H1 (cell line): ENCODE results near the gene TSKU. TPM values are rescaled to one million over a fixed set of nuclear protein-coding genes. Genes with fewer than 3 reads are reported as not detected.

Experiments
- CTCF ChIA-PET: fragments of 300-600 bp; sonication (Branson Sonifier 250); formaldehyde crosslinking; loops from one replicate; lab custom pipeline; 2021; ENCODE audit not compliant: partially characterized antibody; lab: Charles Lee
- POLR2A ChIA-PET: fragments of 300-600 bp; sonication (Branson Sonifier 250); formaldehyde crosslinking; loops from one replicate; lab custom pipeline; 2021; ENCODE audit warnings: inconsistent platforms; ENCODE audit not compliant: partially characterized antibody; lab: Charles Lee
- DNase-seq, 2 experiments: peaks; one replicate each; pipeline versions ENCODE4 v3.0.0 to v3.0.0-alpha.2; 2010 to 2022; ENCODE audit warnings: low spot score in 2 of 2, low read depth in 1 of 2, mixed read lengths in 1 of 2
- FAIRE-seq: peaks from 2 replicates; lab custom pipeline; 2011; peaks lifted over from hg19 to GRCh38; lab: Jason Lieb, UNC
- H2AFZ ChIP-seq: 2 replicates; pipeline ENCODE4 v1.8.1; 2012; ENCODE audit warnings: low read length, inconsistent platforms
- H2AK5ac ChIP-seq: 2 replicates; pipeline ENCODE4 v1.6.1; 2013; ENCODE audit warnings: low read depth, low read length
- H2BK120ac ChIP-seq: replicated peaks from 2 replicates; pipeline ENCODE3; 2013; ENCODE audit warnings: low read depth, low read length, inconsistent platforms
- H2BK12ac ChIP-seq: 2 replicates; pipeline ENCODE4 v1.6.1; 2013; ENCODE audit warnings: low read depth, low read length
- H2BK15ac ChIP-seq: 2 replicates; pipeline ENCODE4 v1.6.1; 2013; ENCODE audit warnings: low read length
- H2BK20ac ChIP-seq: 2 replicates; pipeline ENCODE4 v1.6.1; 2013; ENCODE audit warnings: low read length
- H2BK5ac ChIP-seq: 2 replicates; pipeline ENCODE4 v1.6.1; 2013; ENCODE audit warnings: low read depth, low read length
- H3K14ac ChIP-seq: 2 replicates; pipeline ENCODE4 v1.6.1; 2013; ENCODE audit warnings: inconsistent platforms; ENCODE audit not compliant: insufficient read length
- H3K18ac ChIP-seq: 2 replicates; pipeline ENCODE4 v1.6.1; 2013; ENCODE audit warnings: low read length; ENCODE audit errors: extremely low read depth
- H3K23ac ChIP-seq: 2 replicates; pipeline ENCODE4 v1.6.1; 2013; ENCODE audit warnings: inconsistent platforms; ENCODE audit not compliant: insufficient read length
- H3K23me2 ChIP-seq: 2 replicates; pipeline ENCODE4 v1.6.1; 2013; ENCODE audit warnings: low read depth, low read length
- H3K27ac ChIP-seq: 2 replicates; pipeline ENCODE4 v1.6.1; 2011; ENCODE audit warnings: low read depth, low read length, inconsistent platforms
- H3K27me3 ChIP-seq, 4 experiments: replicated peaks in 1 of 4; 1 replicate in 1 of 4; 2 replicates in 3 of 4; pipeline versions ENCODE4 v1.6.1 to v1.8.1; 2011 to 2013; ENCODE audit warnings: low read length in 3 of 4, mild to moderate bottlenecking in 3 of 4, inconsistent platforms in 2 of 4, mixed read lengths in 2 of 4, moderate library complexity in 1 of 4; ENCODE audit not compliant: control insufficient read depth in 3 of 4, insufficient read depth in 3 of 4; ENCODE audit errors: extremely low read depth in 1 of 4
- H3K36me3 ChIP-seq, 4 experiments: 2 replicates each; pipeline versions ENCODE4 v1.6.1 to v1.8.1; 2011 to 2013; ENCODE audit warnings: mild to moderate bottlenecking in 4 of 4, low read length in 3 of 4, moderate library complexity in 2 of 4, control low read depth in 1 of 4, inconsistent platforms in 1 of 4; ENCODE audit not compliant: insufficient read depth in 4 of 4, control insufficient read depth in 2 of 4
- H3K4ac ChIP-seq: replicated peaks from 2 replicates; pipeline ENCODE3; 2013; ENCODE audit warnings: low read length, low read depth, mixed read lengths, inconsistent platforms; ENCODE audit not compliant: insufficient read length
- H3K4me1 ChIP-seq, 4 experiments: replicated peaks in 1 of 4; 1 replicate in 1 of 4; 2 replicates in 3 of 4; pipeline versions ENCODE4 v1.6.1 to v1.8.1; 2011 to 2013; ENCODE audit warnings: low read length in 3 of 4, inconsistent platforms in 2 of 4, mixed read lengths in 1 of 4; ENCODE audit not compliant: insufficient read depth in 4 of 4, control insufficient read depth in 3 of 4
- H3K4me2 ChIP-seq, 2 experiments: 2 replicates each; pipeline versions ENCODE4 v1.6.1 to v1.8.1; 2011 to 2013; ENCODE audit warnings: low read depth in 2 of 2, low read length in 2 of 2, control low read depth in 1 of 2, inconsistent platforms in 1 of 2, mild to moderate bottlenecking in 1 of 2; ENCODE audit not compliant: insufficient read depth in 1 of 2
- H3K4me3 ChIP-seq, 4 experiments: fragments of 200-600, 300-600 bp in 1 of 4; sonication (generic), shearing (Covaris generic), sonication (Bioruptor Twin) in 1 of 4; 2 replicates each; pipeline versions ENCODE4 v1.5.1 to v1.8.1; 2011 to 2016; ENCODE audit warnings: low read length in 4 of 4, low read depth in 3 of 4, control low read depth in 2 of 4, inconsistent platforms in 2 of 4, mild to moderate bottlenecking in 2 of 4, mixed read lengths in 1 of 4, moderate library complexity in 1 of 4; ENCODE audit not compliant: insufficient read depth in 2 of 4; ENCODE audit errors: extremely low read depth in 1 of 4
- H3K56ac ChIP-seq: replicated peaks from 2 replicates; pipeline ENCODE3; 2013; ENCODE audit warnings: low read depth, mild to moderate bottlenecking, mixed read lengths, low read length, inconsistent platforms; ENCODE audit not compliant: insufficient read length
- H3K79me1 ChIP-seq: 2 replicates; pipeline ENCODE4 v1.6.1; 2013; ENCODE audit warnings: low read depth, low read length, control low read depth
- H3K79me2 ChIP-seq, 2 experiments: 2 replicates each; pipeline versions ENCODE4 v1.6.1 to v1.8.1; 2012 to 2013; ENCODE audit warnings: low read length in 2 of 2, mild to moderate bottlenecking in 2 of 2, inconsistent platforms in 1 of 2; ENCODE audit not compliant: insufficient read depth in 2 of 2, control insufficient read depth in 1 of 2
- H3K9ac ChIP-seq, 4 experiments: replicated peaks in 1 of 4; 1 replicate in 1 of 4; 2 replicates in 3 of 4; pipeline versions ENCODE4 v1.6.1 to v1.8.1; 2011 to 2013; ENCODE audit warnings: low read depth in 3 of 4, low read length in 3 of 4, control low read depth in 2 of 4, mild to moderate bottlenecking in 2 of 4, moderate library complexity in 2 of 4, inconsistent platforms in 1 of 4; ENCODE audit errors: extremely low read depth in 1 of 4
- H3K9me3 ChIP-seq, 2 experiments: 2 replicates each; pipeline versions ENCODE4 v1.6.1 to v1.8.1; 2012 to 2013; ENCODE audit warnings: mild to moderate bottlenecking in 2 of 2, moderate library complexity in 2 of 2, control low read depth in 1 of 2, inconsistent platforms in 1 of 2, low read depth in 1 of 2, low read length in 1 of 2, mixed read lengths in 1 of 2; ENCODE audit not compliant: insufficient read depth in 2 of 2
- H4K20me1 ChIP-seq, 2 experiments: replicated peaks in 1 of 2; 2 replicates each; pipeline versions ENCODE3 to v1.8.1; 2011 to 2013; ENCODE audit warnings: inconsistent platforms in 2 of 2, low read length in 2 of 2, mild to moderate bottlenecking in 1 of 2; ENCODE audit not compliant: insufficient read depth in 2 of 2, control insufficient read depth in 1 of 2
- H4K5ac ChIP-seq: 2 replicates; pipeline ENCODE4 v1.6.1; 2013; ENCODE audit warnings: low read length, low read depth, mixed read lengths, inconsistent platforms; ENCODE audit not compliant: insufficient read length
- H4K8ac ChIP-seq: 2 replicates; pipeline ENCODE4 v1.8.0; 2013; ENCODE audit warnings: mild to moderate bottlenecking, moderate library complexity, low read length, inconsistent platforms; ENCODE audit not compliant: insufficient read depth; ENCODE audit errors: extremely low read depth
- H4K91ac ChIP-seq: replicated peaks from 2 replicates; pipeline ENCODE3; 2013; ENCODE audit warnings: low read length, mixed read lengths, inconsistent platforms; ENCODE audit not compliant: insufficient read length
- BRCA1 ChIP-seq: IDR thresholded peaks from 2 replicates; pipeline ENCODE4 v1.6.1; 2012; ENCODE audit warnings: low read depth, low read length, improper control_type of control experiment
- CBX8 ChIP-seq: fragments of 300-800, 300-1000 bp; sonication (generic); IDR thresholded peaks from 2 replicates; pipeline ENCODE4 v1.7.1; 2016; ENCODE audit warnings: low read depth, low read length, borderline replicate concordance
- CTBP2 ChIP-seq: IDR thresholded peaks from 2 replicates; pipeline ENCODE4 v1.7.0; 2011; ENCODE audit warnings: borderline replicate concordance, mild to moderate bottlenecking, moderate library complexity, mixed read lengths, low read length; ENCODE audit not compliant: insufficient read depth, insufficient read length
- JUN ChIP-seq: IDR thresholded peaks from 2 replicates; pipeline ENCODE4 v1.6.1; 2011; ENCODE audit warnings: low read depth, mild to moderate bottlenecking, improper control_type of control experiment, low read length
- RAD21 ChIP-seq, 2 experiments: IDR thresholded peaks in 1 of 2; conservative IDR thresholded peaks in 1 of 2; 2 replicates each; pipeline ENCODE4 v1.6.1; 2011; ENCODE audit warnings: low read depth in 2 of 2, low read length in 2 of 2, improper control_type of control experiment in 1 of 2, inconsistent platforms in 1 of 2, mild to moderate bottlenecking in 1 of 2, moderate library complexity in 1 of 2
- RBBP5 ChIP-seq: IDR thresholded peaks from 2 replicates; pipeline ENCODE4 v1.7.1; 2012; ENCODE audit warnings: low read depth, mild to moderate bottlenecking, inconsistent platforms, low read length, moderate library complexity, borderline replicate concordance
- SAP30 ChIP-seq: fragments of 300-600 bp; sonication (generic); IDR thresholded peaks from 2 replicates; pipeline ENCODE4 v1.7.1; 2012; ENCODE audit warnings: low read length, moderate library complexity, mild to moderate bottlenecking, inconsistent platforms; ENCODE audit not compliant: insufficient read depth, insufficient replicate concordance
- SIRT6 ChIP-seq: IDR thresholded peaks from one replicate; pipeline ENCODE4 v1.7.1; 2012; ENCODE audit warnings: low read length, inconsistent platforms
- SP4 ChIP-seq: IDR thresholded peaks from 2 replicates; pipeline ENCODE4 v1.6.1; 2012; ENCODE audit warnings: low read length, inconsistent platforms
- SUZ12 ChIP-seq: fragments of 200-600 bp; sonication (generic); IDR thresholded peaks from 2 replicates; pipeline ENCODE4 v1.6.1; 2012; ENCODE audit warnings: mild to moderate bottlenecking, inconsistent platforms, low read length, moderate library complexity, mixed read lengths
- TBP ChIP-seq: IDR thresholded peaks from 2 replicates; pipeline ENCODE4 v1.6.1; 2011; ENCODE audit warnings: low read depth, low read length, improper control_type of control experiment
- TEAD4 ChIP-seq: IDR thresholded peaks from 2 replicates; pipeline ENCODE4 v1.6.1; 2012; ENCODE audit warnings: low read depth, low read length, inconsistent platforms, mixed read lengths
- YY1 ChIP-seq: IDR thresholded peaks from 2 replicates; pipeline ENCODE4 v1.6.1; 2011; ENCODE audit warnings: low read depth, mild to moderate bottlenecking, low read length
- WGBS, 2 experiments: shearing (Covaris generic) in 1 of 2; methylation state at CpG; one replicate each; pipeline versions ENCODE4 v1.1.6 to v1.1.7; 2013 to 2015; ENCODE audit warnings: low lambda C conversion rate in 2 of 2, mixed read lengths in 2 of 2, inconsistent platforms in 1 of 2, low coverage in 1 of 2, missing lambda C conversion rate in 1 of 2; ENCODE audit not compliant: insufficient replicate concordance in 2 of 2, insufficient coverage in 1 of 2, insufficient read length in 1 of 2; ENCODE audit errors: extremely low coverage in 1 of 2, missing lambda C conversion rate in 1 of 2; 5-methylcytosine and 5-hydroxymethylcytosine counted together
- polyA plus RNA-seq, 7 experiments: library from polyadenylated mRNA; depleted of rRNA in 3 of 7; stranded (reverse) in 5 of 7; unstranded in 2 of 7; fragments of >200 nt in 5 of 7; fragments of 200-250 nt in 2 of 7; gene quantifications; 1 replicate in 5 of 7; 2 replicates in 1 of 7; 4 replicates in 1 of 7; pipeline versions ENCODE4 v1.2.1 to v1.2.3, GENCODE V29; 2011 to 2013; ENCODE audit warnings: missing spikeins in 2 of 7, mixed read lengths in 2 of 7
- total RNA-seq: library from RNA; stranded (reverse); fragmentation: NEBNext Ultra II Directional; extraction: Animal tissue kit (Norgen Biotek cat#: 25700); gene quantifications from 2 replicates; pipeline ENCODE4 v1.2.1, GENCODE V29; 2021
- TF ChIP-seq, protein P1 (sequence below): IDR thresholded peaks from 2 replicates; pipeline ENCODE4 v1.6.1; 2012; ENCODE audit warnings: inconsistent platforms

TSKU gene
- total and polyA plus RNA-seq, 2 of the 8 experiments (the other 6 are each of a cell fraction or from before 2014, with no cell fraction given), result 22.8 to 28.4 TPM

GRCh38 chr11:76750067-76750466, 33.1 kb upstream of the TSKU start:
- H2AFZ ChIP-seq, result no peak overlapping the region
- H3K23me2 ChIP-seq, result no peaks in the 10 kb centered on the region
- H2AK5ac ChIP-seq, result no peak overlapping the region
- no peak overlapping the region for H3K56ac ChIP-seq
- H4K91ac ChIP-seq, result no peak overlapping the region
- no peaks in the 10 kb centered on the region for H4K20me1 ChIP-seq
- no peak for DNase-seq
- H4K8ac ChIP-seq, result no peak overlapping the region
- TF ChIP-seq SIRT6, result no peak
- TF ChIP-seq RAD21 (IDR thresholded peaks at IDR 0.05 in 1 of 2, conservative IDR thresholded peaks at IDR 0.05 in 1 of 2; ENCODE audit: low read depth in 2 of 2, low read length in 2 of 2), result no peak
- TF ChIP-seq TEAD4, result no peak
- TF ChIP-seq SAP30, result no peak
- TF ChIP-seq CTBP2, result no peak
- TF ChIP-seq SP4, result no peak
- TF ChIP-seq RBBP5, result no peak
- no peak for TF ChIP-seq TBP
- TF ChIP-seq YY1, result no peak
- TF ChIP-seq SUZ12, result no peak
- TF ChIP-seq, protein P1, sequence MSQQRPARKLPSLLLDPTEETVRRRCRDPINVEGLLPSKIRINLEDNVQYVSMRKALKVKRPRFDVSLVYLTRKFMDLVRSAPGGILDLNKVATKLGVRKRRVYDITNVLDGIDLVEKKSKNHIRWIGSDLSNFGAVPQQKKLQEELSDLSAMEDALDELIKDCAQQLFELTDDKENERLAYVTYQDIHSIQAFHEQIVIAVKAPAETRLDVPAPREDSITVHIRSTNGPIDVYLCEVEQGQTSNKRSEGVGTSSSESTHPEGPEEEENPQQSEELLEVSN, result no peak
- no peak for TF ChIP-seq JUN
- no peak for TF ChIP-seq BRCA1
- no peak for TF ChIP-seq CBX8
- TF ChIP-seq, all 59 proteins: peak for 0
- no peaks in the 10 kb centered on the region for H3K79me1 ChIP-seq
- CTCF ChIA-PET, result interaction anchor here (3.2 kb wide), 1 partner anchor 27 kb away, joined by 18 read pairs; no protein-coding TSS in a partner anchor
- H4K5ac ChIP-seq, result no peak overlapping the region
- H3K79me2 ChIP-seq, result no peaks in the 10 kb centered on the region
- H3K4me2 ChIP-seq, result no peak overlapping the region
- no peak overlapping the region for H2BK12ac ChIP-seq
- no peak overlapping the region for H3K14ac ChIP-seq
- no peak for FAIRE-seq
- no peak overlapping the region for H2BK120ac ChIP-seq
- no peak overlapping the region for H3K18ac ChIP-seq
- 86% methylated on average over 2 of the region's 2 CpGs; no CpG with 5 or more reads in 1 of the 2 experiments for WGBS, 2 experiments
- no peak overlapping the region for H2BK15ac ChIP-seq
- no peak overlapping the region for H3K23ac ChIP-seq
- POLR2A ChIA-PET, result interaction anchor here (1.2 kb wide), 1 partner anchor 9 kb away, joined by 3 read pairs; no protein-coding TSS in a partner anchor
- no peak overlapping the region for H3K4ac ChIP-seq
- peaks cover 0 to 14% (median 5%) of the 10 kb centered on the region in 4 experiments; a peak in 6 of 7 replicates for H3K4me1 ChIP-seq
- H3K4me3 ChIP-seq, result no peak overlapping the region
- no peak overlapping the region for H3K9ac ChIP-seq
- H3K27ac ChIP-seq, result no peak overlapping the region
- H3K36me3 ChIP-seq, result no peaks in the 10 kb centered on the region
- no peak overlapping the region for H2BK20ac ChIP-seq
- no peaks in the 10 kb centered on the region for H3K9me3 ChIP-seq
- H2BK5ac ChIP-seq, result no peak overlapping the region
- no peaks in the 10 kb centered on the region for H3K27me3 ChIP-seq
